Measurements from ENCODE around the gene LIMA1. TPM values are rescaled to one million over a fixed set of nuclear protein-coding genes. Genes with fewer than 3 reads are reported as not detected.
"Not testable (repeated sequence)": the region's sequence is repeated elsewhere in the genome, so short reads cannot be mapped to it uniquely, and the experiment has no call there.

The LIMA1 gene
- total RNA-seq, 4 donors from 2014 or later, result 151 to 259 (median 243) TPM

DNA sequence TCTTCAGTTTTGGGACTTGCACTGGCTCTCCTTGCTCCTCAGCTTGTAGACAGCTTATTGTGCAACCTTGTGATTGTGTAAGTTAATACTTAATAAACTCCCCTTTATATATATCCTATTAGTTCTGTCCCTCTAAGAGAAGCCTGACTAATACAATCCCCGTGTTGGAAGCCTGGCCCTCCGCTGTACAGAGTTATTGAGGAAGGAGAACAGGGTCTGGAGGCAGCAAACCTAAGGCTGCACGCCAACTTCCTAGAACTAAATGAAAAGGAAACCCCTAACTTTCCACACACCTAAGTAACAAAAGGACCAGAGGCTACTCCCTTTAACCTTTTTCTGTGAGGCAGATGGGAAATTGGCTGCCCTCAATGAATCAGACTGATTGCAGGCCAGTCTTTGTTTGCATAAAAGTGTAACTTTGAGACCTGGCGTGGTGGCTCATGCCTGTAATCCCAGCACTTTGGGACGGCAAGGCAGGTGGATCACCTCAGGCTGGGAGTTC is 42.6 kb upstream of the LIMA1 start:
- H3K27ac ChIP-seq, result peak overlapping the region; percentile 59 to 76 (median 70)

DNA sequence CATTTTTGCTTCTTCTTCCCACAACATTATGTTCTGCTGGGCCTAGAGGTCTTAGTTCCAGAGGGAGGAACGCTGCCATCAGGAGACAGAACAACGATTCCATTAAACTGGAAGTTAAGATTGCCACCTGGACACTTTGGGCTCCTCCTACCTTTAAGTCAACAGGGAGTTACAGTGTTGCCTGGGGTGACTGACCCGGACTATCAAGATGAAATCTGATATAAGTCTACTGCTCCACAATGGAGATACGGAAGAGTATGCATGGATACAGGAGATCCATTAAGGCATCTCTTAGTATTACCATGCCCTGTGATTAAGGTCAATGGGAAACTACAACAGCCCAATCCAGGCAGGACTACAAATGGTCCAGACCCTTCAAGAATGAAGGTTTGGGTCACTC is 41.5 kb upstream of the LIMA1 start:
- H3K4me3 ChIP-seq; H3K9me3 ChIP-seq; H3K36me3 ChIP-seq; DNase-seq; intact Hi-C loops (cut with DNase I; ENCODE audit: low total_unique reads); H3K27me3 ChIP-seq; H3K27ac ChIP-seq: not testable (repeated sequence)
- WGBS, 2 donors (ENCODE audit: low coverage in 1 of 2), result 79% methylated on average over 4 of the region's 4 CpGs; no CpG with 5 or more reads in 1 of the 2 donors
- in situ Hi-C loops (cut with MboI; ENCODE audit: low pct_ligation_motif_present in 1 of 4, low pct_unique_long_range_greater_than_20kb in 1 of 4, low sequenced_read_pairs in 3 of 4), result loop anchor here (25.0 kb wide), 2 partner anchors 137 to 237 kb away; partner anchors contain the start of gene SMARCD1 (in 3 of the 4)
- H3K4me1 ChIP-seq, result peaks cover 0 to 28% (median 13%) of the 10 kb centered on the region in 4 donors

More for the DNA sequence above, 42.6 kb upstream of the LIMA1 start:
- TF ChIP-seq POLR2AphosphoS5 (IDR thresholded peaks at IDR 0.05) (no peak), POLR2A (IDR thresholded peaks at IDR 0.05) (no peak), EP300 (IDR thresholded peaks at IDR 0.05; ENCODE audit: low read depth) (no peak)
- TF ChIP-seq, protein P1, sequence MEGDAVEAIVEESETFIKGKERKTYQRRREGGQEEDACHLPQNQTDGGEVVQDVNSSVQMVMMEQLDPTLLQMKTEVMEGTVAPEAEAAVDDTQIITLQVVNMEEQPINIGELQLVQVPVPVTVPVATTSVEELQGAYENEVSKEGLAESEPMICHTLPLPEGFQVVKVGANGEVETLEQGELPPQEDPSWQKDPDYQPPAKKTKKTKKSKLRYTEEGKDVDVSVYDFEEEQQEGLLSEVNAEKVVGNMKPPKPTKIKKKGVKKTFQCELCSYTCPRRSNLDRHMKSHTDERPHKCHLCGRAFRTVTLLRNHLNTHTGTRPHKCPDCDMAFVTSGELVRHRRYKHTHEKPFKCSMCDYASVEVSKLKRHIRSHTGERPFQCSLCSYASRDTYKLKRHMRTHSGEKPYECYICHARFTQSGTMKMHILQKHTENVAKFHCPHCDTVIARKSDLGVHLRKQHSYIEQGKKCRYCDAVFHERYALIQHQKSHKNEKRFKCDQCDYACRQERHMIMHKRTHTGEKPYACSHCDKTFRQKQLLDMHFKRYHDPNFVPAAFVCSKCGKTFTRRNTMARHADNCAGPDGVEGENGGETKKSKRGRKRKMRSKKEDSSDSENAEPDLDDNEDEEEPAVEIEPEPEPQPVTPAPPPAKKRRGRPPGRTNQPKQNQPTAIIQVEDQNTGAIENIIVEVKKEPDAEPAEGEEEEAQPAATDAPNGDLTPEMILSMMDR (IDR thresholded peaks at IDR 0.05), result no peak
- 77 to 93% methylated on average over 2 to 5 of the region's 5 CpGs for WGBS, 2 donors (ENCODE audit: low coverage in 1 of 2)
- Histone ChIP-seq H3K4me1 (peaks cover 0 to 28% (median 13%) of the 10 kb centered on the region in 4 donors), H3K9me3 (no peaks in the 10 kb centered on the region), H3K27me3 (no peaks in the 10 kb centered on the region), H3K36me3 (no peaks in the 10 kb centered on the region), H3K4me3 (peak overlapping the region in 1 of 4 donors; percentile 10)
- intact Hi-C loops (cut with DNase I; ENCODE audit: low total_unique reads), result no loop called here
- in situ Hi-C loops (cut with MboI; ENCODE audit: low pct_ligation_motif_present in 1 of 4, low pct_unique_long_range_greater_than_20kb in 1 of 4, low sequenced_read_pairs in 3 of 4), result no loop called here
- peak; percentile 27 for DNase-seq

DNA sequence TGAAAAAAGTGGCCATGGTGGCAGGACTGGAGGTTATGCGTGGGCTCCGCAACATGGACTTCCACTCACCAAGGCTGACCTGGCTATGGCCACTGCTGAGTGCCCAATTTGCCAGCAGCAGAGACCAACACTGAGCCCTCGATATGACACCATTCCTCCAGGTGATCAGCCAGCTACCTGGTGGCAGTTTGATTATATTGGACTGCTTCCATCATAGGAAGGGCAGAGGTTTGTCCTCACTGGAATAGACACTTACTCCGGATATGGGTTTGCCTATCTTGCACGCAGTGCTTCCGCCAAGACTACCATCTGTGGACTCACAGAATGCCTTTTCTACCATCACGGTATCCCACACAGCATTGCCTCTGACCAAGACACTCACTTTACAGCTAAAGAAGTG is 40.8 kb upstream of the LIMA1 start:
- WGBS, 2 donors (ENCODE audit: low coverage in 1 of 2), result 97% methylated on average over 7 of the region's 7 CpGs; no CpG with 5 or more reads in 1 of the 2 donors
- H3K9me3 ChIP-seq; DNase-seq; intact Hi-C loops (cut with DNase I; ENCODE audit: low total_unique reads); H3K27me3 ChIP-seq; H3K4me3 ChIP-seq; H3K36me3 ChIP-seq; H3K27ac ChIP-seq: not testable (repeated sequence)
- H3K4me1 ChIP-seq, result peaks cover 0 to 28% (median 13%) of the 10 kb centered on the region in 4 donors
- in situ Hi-C loops (cut with MboI; ENCODE audit: low pct_ligation_motif_present in 1 of 4, low pct_unique_long_range_greater_than_20kb in 1 of 4, low sequenced_read_pairs in 3 of 4), result loop anchor here (25.0 kb wide), 2 partner anchors 137 to 237 kb away; partner anchors contain the start of gene SMARCD1 (in 3 of the 4)

DNA sequence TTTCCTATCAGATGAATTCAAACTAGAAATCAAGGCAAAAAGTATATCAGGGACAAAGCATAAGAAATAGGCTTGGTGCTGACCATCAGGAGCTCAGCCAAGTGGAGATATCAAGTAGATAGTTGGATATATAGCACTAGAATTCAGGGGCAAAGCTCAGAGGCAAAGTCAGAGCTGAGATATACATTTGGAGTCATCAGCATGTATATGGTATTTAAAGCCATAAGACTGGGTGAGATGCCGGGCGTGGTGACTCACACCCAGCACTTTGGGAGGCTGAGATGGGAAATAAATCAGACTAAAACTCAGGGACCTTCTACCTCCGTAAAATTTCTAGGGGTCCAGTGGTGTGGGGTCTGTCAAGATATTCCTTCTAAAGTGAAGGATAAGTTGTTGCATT is 38.9 kb upstream of the LIMA1 start:
- TF ChIP-seq, protein P1 (IDR thresholded peaks at IDR 0.05), result no peak
- no peak for TF ChIP-seq POLR2AphosphoS5 (IDR thresholded peaks at IDR 0.05)
- no peak for TF ChIP-seq EP300 (IDR thresholded peaks at IDR 0.05; ENCODE audit: low read depth)
- TF ChIP-seq POLR2A (IDR thresholded peaks at IDR 0.05), result no peak
- Histone ChIP-seq H3K36me3 (no peaks in the 10 kb centered on the region), H3K27me3 (no peaks in the 10 kb centered on the region), H3K4me3 (no peak overlapping the region), H3K4me1 (peaks cover 0 to 27% (median 13%) of the 10 kb centered on the region in 4 donors), H3K27ac (no peak overlapping the region), H3K9me3 (no peaks in the 10 kb centered on the region)
- in situ Hi-C loops (cut with MboI; ENCODE audit: low pct_ligation_motif_present in 1 of 4, low pct_unique_long_range_greater_than_20kb in 1 of 4, low sequenced_read_pairs in 3 of 4) (loop anchor here (25.0 kb wide), 2 partner anchors 135 to 235 kb away; partner anchors contain the start of gene SMARCD1 (in 3 of the 4)), intact Hi-C loops (cut with DNase I; ENCODE audit: low total_unique reads) (no loop called here)
- 81 to 96% methylated on average over 3 of the region's 3 CpGs for WGBS, 2 donors (ENCODE audit: low coverage in 1 of 2)
- DNase-seq, result no peak

DNA sequence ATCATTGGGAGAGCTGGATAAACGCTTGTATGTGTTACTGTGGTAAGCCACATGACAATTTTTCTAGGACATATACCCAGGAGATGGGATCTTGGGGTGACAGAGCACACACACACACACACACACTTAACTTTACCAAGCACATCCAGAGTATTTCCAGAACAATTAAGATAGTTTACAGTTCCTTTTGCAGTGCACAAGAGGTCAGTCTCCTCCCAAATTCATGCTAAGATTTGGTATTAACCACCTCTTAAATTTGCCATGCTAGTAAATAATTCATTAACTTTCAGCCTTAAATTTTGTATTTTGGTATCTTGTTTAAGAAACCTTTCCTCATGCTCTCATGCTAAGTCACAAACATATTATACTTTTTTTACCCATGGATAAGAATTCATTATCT is 33.9 kb upstream of the LIMA1 start:
- WGBS, 2 donors (ENCODE audit: low coverage in 1 of 2), result 62 to 86% methylated on average over 1 of the region's 1 CpG
- no peaks in the 10 kb centered on the region for H3K27me3 ChIP-seq
- no peak overlapping the region for H3K4me3 ChIP-seq
- in situ Hi-C loops (cut with MboI; ENCODE audit: low pct_ligation_motif_present in 1 of 4, low pct_unique_long_range_greater_than_20kb in 1 of 4, low sequenced_read_pairs in 3 of 4), result loop anchor here (25.0 kb wide), 2 partner anchors 130 to 230 kb away; partner anchors contain the start of gene SMARCD1 (in 3 of the 4)
- H3K4me1 ChIP-seq, result peaks cover 0 to 21% (median 9%) of the 10 kb centered on the region in 4 donors
- TF ChIP-seq POLR2A (IDR thresholded peaks at IDR 0.05) (no peak), EP300 (IDR thresholded peaks at IDR 0.05; ENCODE audit: low read depth) (no peak), POLR2AphosphoS5 (IDR thresholded peaks at IDR 0.05) (no peak)
- TF ChIP-seq, protein P1 (IDR thresholded peaks at IDR 0.05), result no peak
- intact Hi-C loops (cut with DNase I; ENCODE audit: low total_unique reads), result no loop called here
- no peaks in the 10 kb centered on the region for H3K36me3 ChIP-seq
- no peaks in the 10 kb centered on the region for H3K9me3 ChIP-seq
- no peak for DNase-seq
- no peak overlapping the region for H3K27ac ChIP-seq

Measured in transverse colon (tissue), 4 donors.